Measurements from ENCODE around the gene ZSCAN10. TPM values are rescaled to one million over a fixed set of nuclear protein-coding genes. Genes with fewer than 3 reads are reported as not detected.

Gene ZSCAN10
- total RNA-seq, 3 donors from 2014 or later (not counting 1 experiment from before 2014, with no cell fraction given): 0.65 to 0.96 (median 0.77) TPM

GRCh38 chr16:3144321-3144983 lies 45.4 kb upstream of the ZSCAN10 start:
- H3K36me3 ChIP-seq (ENCODE audit: control insufficient read depth, insufficient read depth, low read length): peaks cover 19% of the 10 kb centered on the region
- no peak overlapping the region for H3K27ac Mint-ChIP-seq
- no peak overlapping the region for H3K4me3 ChIP-seq (ENCODE audit: low read length)
- no peak for TF ChIP-seq CTCF (IDR thresholded peaks at IDR 0.05)
- no peaks in the 10 kb centered on the region for H3K27me3 ChIP-seq (ENCODE audit: control insufficient read depth, insufficient read depth, low read length)
- H3K9me3 ChIP-seq (ENCODE audit: control insufficient read depth, insufficient read depth, low read length): no peaks in the 10 kb centered on the region
- ATAC-seq (no peak), DNase-seq (no peak)
- H3K4me3 Mint-ChIP-seq: no peak overlapping the region
- intact Hi-C loops (cut with micrococcal nuclease): no loop called here
- peaks cover 4% of the 10 kb centered on the region for H3K4me1 ChIP-seq (ENCODE audit: control insufficient read depth, insufficient read depth, low read length)
- no peaks in the 10 kb centered on the region for H3K27me3 Mint-ChIP-seq (ENCODE audit: low read depth in 2 of 2)
- peaks cover 7% of the 10 kb centered on the region for H3K36me3 Mint-ChIP-seq
- peaks cover 4 to 12% of the 10 kb centered on the region in 2 donors for H3K4me1 Mint-ChIP-seq
- H3K27ac ChIP-seq (ENCODE audit: low read length): no peak overlapping the region
- H3K9me3 Mint-ChIP-seq: no peaks in the 10 kb centered on the region
- 81% methylated on average over 18 of the region's 18 CpGs for WGBS (ENCODE audit: insufficient coverage)

DNA sequence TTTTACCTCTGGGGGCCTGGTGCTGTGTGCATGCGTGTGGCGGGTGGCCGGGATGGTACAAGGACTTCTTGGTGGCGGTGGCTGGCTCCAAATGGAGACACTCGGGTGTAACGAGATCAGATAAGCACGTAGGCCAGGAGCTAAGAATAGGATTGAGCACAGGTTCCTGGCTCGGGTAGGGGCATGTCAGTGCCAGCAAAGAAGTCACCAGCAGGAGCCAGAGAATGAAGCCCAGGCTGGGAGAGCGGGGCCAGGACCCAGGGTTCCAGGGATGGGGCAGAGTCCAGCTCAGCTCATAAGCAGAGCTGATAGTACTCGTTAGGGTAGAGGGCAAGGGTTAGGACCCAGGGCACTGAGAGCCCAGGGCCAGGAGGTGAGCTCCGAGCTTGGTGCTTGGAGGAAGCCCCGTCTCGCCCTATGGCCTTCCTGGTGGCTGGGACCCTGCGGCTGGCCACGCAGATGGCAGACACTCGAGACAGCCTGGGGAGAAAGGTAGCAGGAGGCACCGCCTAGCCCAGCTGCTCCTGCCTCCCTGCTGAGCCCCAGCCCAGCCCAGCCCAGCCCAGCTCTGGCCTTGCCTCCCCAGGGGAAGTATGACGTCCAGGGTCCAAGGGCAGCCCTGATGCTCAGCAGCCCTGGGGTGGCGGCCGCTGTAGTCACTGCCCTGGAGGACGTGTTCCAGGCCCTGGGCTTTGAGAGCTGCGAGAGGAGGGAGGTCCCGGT lies 44.7 kb upstream of the ZSCAN10 start:
- Histone ChIP-seq H3K27me3 (ENCODE audit: control insufficient read depth, insufficient read depth, low read length) (no peaks in the 10 kb centered on the region), H3K27ac (ENCODE audit: low read length) (no peak overlapping the region), H3K4me3 (ENCODE audit: low read length) (no peak overlapping the region), H3K4me1 (ENCODE audit: control insufficient read depth, insufficient read depth, low read length) (no peaks in the 10 kb centered on the region), H3K9me3 (ENCODE audit: control insufficient read depth, insufficient read depth, low read length) (no peaks in the 10 kb centered on the region), H3K36me3 (ENCODE audit: control insufficient read depth, insufficient read depth, low read length) (peaks cover 25% of the 10 kb centered on the region)
- no peak for TF ChIP-seq CTCF (IDR thresholded peaks at IDR 0.05)
- 93% methylated on average over 23 of the region's 23 CpGs for WGBS (ENCODE audit: insufficient coverage)
- no peak overlapping the region for H3K4me3 Mint-ChIP-seq
- no peak overlapping the region for H3K27ac Mint-ChIP-seq
- DNase-seq (no peak), ATAC-seq (no peak)
- H3K36me3 Mint-ChIP-seq: peaks cover 7% of the 10 kb centered on the region
- H3K4me1 Mint-ChIP-seq: peaks cover 0 to 7% of the 10 kb centered on the region in 2 donors
- H3K9me3 Mint-ChIP-seq: no peaks in the 10 kb centered on the region
- H3K27me3 Mint-ChIP-seq (ENCODE audit: low read depth in 2 of 2): no peaks in the 10 kb centered on the region
- intact Hi-C loops (cut with micrococcal nuclease): no loop called here

- no peak overlapping the region for H3K4me3 Mint-ChIP-seq
- intact Hi-C loops (cut with micrococcal nuclease): no loop called here
- WGBS (ENCODE audit: insufficient coverage): 92% methylated on average over 11 of the region's 11 CpGs
Observed at GRCh38 chr16:3143189-3143588, 44.1 kb upstream of the ZSCAN10 start.

More at GRCh38 chr16:3143189-3143588, 44.1 kb upstream of the ZSCAN10 start:
- Histone ChIP-seq H3K27me3 (ENCODE audit: control insufficient read depth, insufficient read depth, low read length) (no peaks in the 10 kb centered on the region), H3K4me1 (ENCODE audit: control insufficient read depth, insufficient read depth, low read length) (no peaks in the 10 kb centered on the region), H3K4me3 (ENCODE audit: low read length) (no peak overlapping the region), H3K9me3 (ENCODE audit: control insufficient read depth, insufficient read depth, low read length) (no peaks in the 10 kb centered on the region), H3K27ac (ENCODE audit: low read length) (no peak overlapping the region), H3K36me3 (ENCODE audit: control insufficient read depth, insufficient read depth, low read length) (peaks cover 26% of the 10 kb centered on the region)
- Mint-ChIP-seq H3K36me3 (peaks cover 7% of the 10 kb centered on the region), H3K27me3 (ENCODE audit: low read depth in 2 of 2) (no peaks in the 10 kb centered on the region), H3K4me1 (peaks cover 0 to 6% of the 10 kb centered on the region in 2 donors), H3K9me3 (no peaks in the 10 kb centered on the region), H3K27ac (no peak overlapping the region)
- TF ChIP-seq CTCF (IDR thresholded peaks at IDR 0.05): no peak
- DNase-seq (no peak), ATAC-seq (no peak)

Measured in natural killer cell (primary cell).